Measurements from ENCODE around the gene TBC1D20.

DNA sequence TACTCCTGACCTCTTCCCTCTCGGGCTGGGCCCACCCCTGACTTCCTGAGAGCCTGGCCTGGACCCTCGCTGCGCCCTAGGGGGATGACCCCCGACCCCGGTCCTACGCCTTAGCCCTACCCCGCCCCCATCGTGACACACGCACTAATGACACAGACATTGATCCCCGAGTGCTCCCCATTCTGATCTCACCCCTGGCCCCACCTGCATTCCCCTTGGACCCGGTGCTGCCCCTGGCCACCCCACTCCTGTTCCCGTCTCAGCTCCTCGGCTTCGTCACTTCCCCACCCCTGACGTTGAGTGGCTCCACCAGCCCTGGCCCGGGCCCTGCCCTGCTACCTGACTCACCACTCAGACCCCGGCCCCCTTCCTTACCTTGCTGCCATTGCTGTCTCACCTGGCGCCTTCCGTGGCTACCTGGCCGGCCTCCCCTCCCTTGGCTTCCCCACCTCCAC, 42.1 kb downstream of the TBC1D20 start:
- TF ChIP-seq, protein P1, sequence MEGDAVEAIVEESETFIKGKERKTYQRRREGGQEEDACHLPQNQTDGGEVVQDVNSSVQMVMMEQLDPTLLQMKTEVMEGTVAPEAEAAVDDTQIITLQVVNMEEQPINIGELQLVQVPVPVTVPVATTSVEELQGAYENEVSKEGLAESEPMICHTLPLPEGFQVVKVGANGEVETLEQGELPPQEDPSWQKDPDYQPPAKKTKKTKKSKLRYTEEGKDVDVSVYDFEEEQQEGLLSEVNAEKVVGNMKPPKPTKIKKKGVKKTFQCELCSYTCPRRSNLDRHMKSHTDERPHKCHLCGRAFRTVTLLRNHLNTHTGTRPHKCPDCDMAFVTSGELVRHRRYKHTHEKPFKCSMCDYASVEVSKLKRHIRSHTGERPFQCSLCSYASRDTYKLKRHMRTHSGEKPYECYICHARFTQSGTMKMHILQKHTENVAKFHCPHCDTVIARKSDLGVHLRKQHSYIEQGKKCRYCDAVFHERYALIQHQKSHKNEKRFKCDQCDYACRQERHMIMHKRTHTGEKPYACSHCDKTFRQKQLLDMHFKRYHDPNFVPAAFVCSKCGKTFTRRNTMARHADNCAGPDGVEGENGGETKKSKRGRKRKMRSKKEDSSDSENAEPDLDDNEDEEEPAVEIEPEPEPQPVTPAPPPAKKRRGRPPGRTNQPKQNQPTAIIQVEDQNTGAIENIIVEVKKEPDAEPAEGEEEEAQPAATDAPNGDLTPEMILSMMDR (IDR thresholded peaks at IDR 0.05): no peak
- TF ChIP-seq POLR2A (IDR thresholded peaks at IDR 0.05): no peak

Data from vagina (tissue), 2 donors.